Activated CD4-positive, CD25-positive, alpha-beta regulatory T cell treated with anti-CD3 and anti-CD28 coated beads, Interleukin-2, amount 50 U/mL, for 16 hours (primary cell): ENCODE data around the gene GAR1.
"Not testable (repeated sequence)": the region's sequence is repeated elsewhere in the genome, so short reads cannot be mapped to it uniquely, and the experiment has no call there.

ENCODE experiments used
- DNase-seq: peaks from one replicate; pipeline ENCODE4 v3.0.0-alpha.2; 2020; ENCODE audit warnings: low read depth, low spot score

The GAR1 gene

GRCh38 chr4:109815151-109816081 lies at the start of gene GAR1:
Gene GAR1, plus strand, starts transcription at chr4:109815762. Its CDS starts 403 bp downstream, at chr4:109816165.
- DNase-seq, result peak; percentile 75

- DNase-seq, result not testable (repeated sequence)
Observed at GRCh38 chr4:109782092-109782491, 33.5 kb upstream of the GAR1 start.

GRCh38 chr4:109786846-109787245 lies 28.7 kb upstream of the GAR1 start:
- DNase-seq, result no peak

GRCh38 chr4:109787807-109788206 lies 27.8 kb upstream of the GAR1 start:
- no peak for DNase-seq

- DNase-seq, result no peak
Observed at GRCh38 chr4:109795059-109795458, 20.5 kb upstream of the GAR1 start.

GRCh38 chr4:109798866-109799265 lies 16.7 kb upstream of the GAR1 start:
- DNase-seq, result no peak

GRCh38 chr4:109801099-109801789 lies 14.3 kb upstream of the GAR1 start:
- DNase-seq, result no peak

GRCh38 chr4:109801895-109802319 lies 13.7 kb upstream of the GAR1 start, which contains the start of gene CFI:
Gene CFI, minus strand, starts transcription at chr4:109801999. Its CDS starts 28 bp downstream, at chr4:109801971.
- DNase-seq, result no peak

- DNase-seq, result no peak
Observed at GRCh38 chr4:109803924-109804571, 11.5 kb upstream of the GAR1 start.

GRCh38 chr4:109809655-109810054 lies 5.9 kb upstream of the GAR1 start:
- no peak for DNase-seq

GRCh38 chr4:109810552-109811387 lies 4.8 kb upstream of the GAR1 start:
- DNase-seq, result no peak

- DNase-seq, result no peak
Observed at GRCh38 chr4:109811707-109812106, 3.9 kb upstream of the GAR1 start.

- peak; percentile 6 for DNase-seq
Observed at GRCh38 chr4:109816082-109816442, 500 bp downstream of the GAR1 start.

GRCh38 chr4:109816894-109817293 lies 1.3 kb downstream of the GAR1 start:
- no peak for DNase-seq

GRCh38 chr4:109818268-109818667 lies 2.7 kb downstream of the GAR1 start:
- no peak for DNase-seq

GRCh38 chr4:109820563-109820962 lies 5.0 kb downstream of the GAR1 start:
- DNase-seq, result no peak

- DNase-seq, result no peak
Observed at GRCh38 chr4:109821185-109821584, 5.6 kb downstream of the GAR1 start.

GRCh38 chr4:109826719-109827118 lies 11.2 kb downstream of the GAR1 start:
- DNase-seq, result no peak

GRCh38 chr4:109827672-109828071 lies 12.1 kb downstream of the GAR1 start, which contains the start of gene RRH:
Gene RRH, plus strand, starts transcription at chr4:109827972. Its CDS starts 56 bp downstream, at chr4:109828028.
- DNase-seq, result no peak

- no peak for DNase-seq
Observed at GRCh38 chr4:109833756-109834155, 18.2 kb downstream of the GAR1 start.

- no peak for DNase-seq
Observed at GRCh38 chr4:109836985-109837384, 21.4 kb downstream of the GAR1 start.
